VCaP (cell line): ENCODE data around the gene GNB3.

ENCODE experiments used
- H3K27ac ChIP-seq: fragments of 450-650 bp; 2 replicates; pipeline ENCODE4 v1.5.1; 2017
- CTCF ChIP-seq: fragments of 450-650 bp; conservative IDR thresholded peaks from 2 replicates; pipeline ENCODE4 v1.5.1; 2017; ENCODE audit warnings: mild to moderate bottlenecking, moderate library complexity

Gene GNB3

DNA sequence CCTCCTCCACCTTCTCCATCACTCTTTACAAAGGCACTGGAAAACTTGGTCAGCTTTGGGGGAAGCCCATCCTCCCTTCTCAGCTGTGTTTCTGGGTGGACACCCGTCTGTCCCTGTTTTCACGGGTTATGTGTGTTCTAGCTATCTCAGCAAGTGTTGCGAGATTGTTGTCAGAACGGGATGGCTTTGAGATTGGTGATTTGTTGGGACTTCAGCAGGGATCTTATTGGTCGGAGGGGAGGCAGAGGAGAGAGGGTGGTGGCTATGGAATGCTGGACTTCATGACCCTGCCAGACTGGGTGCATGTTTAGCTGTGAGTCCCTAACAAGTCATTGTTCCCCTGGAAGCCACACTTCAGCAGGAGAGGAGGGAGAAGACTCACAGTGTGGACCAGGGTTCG, 13.3 kb downstream of the GNB3 start:
- peak overlapping the region; percentile 87 for H3K27ac ChIP-seq
- no peak for TF ChIP-seq CTCF

DNA sequence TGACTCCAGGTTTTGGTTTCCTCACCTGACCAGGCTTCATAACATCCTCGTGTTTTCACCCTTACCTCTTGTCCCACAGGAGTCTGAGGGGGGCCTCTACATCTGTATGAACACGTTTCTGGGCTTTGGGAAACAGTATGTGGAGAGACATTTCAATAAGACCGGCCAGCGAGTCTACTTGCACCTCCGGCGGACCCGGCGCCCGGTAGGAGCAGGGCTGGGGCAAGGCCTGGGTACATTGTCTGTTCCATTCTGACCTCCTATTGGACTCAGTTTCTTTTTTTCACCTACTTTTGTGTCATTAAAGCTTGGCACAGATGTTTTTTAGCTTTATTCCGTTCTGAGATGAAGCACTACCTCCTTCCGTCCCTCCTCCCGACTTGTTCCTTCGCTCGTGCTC, 14.6 kb downstream of the GNB3 start:
- TF ChIP-seq CTCF: no peak
- no peak overlapping the region for H3K27ac ChIP-seq

- no peak overlapping the region for H3K27ac ChIP-seq
- TF ChIP-seq CTCF: no peak
These were observed 18.1 kb downstream of the GNB3 start for GRCh38 chr12:6858799-6859198.

DNA sequence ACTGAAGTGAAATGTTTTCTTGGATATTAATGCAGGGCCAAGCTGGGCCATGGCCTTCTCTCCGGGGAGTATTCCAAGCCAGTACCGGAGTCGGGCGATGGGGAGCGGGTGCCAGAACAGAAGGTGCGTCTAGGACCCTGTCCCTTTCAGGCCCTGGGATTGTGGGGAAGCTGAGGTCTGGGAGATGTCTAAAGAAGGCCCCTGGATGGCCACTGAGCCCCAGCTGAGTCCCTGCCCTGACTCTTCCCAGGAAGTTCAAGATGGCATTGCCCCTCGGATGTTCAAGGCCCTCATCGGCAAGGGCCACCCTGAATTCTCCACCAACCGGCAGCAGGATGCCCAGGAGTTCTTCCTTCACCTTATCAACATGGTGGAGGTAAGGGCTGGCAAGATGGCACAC, 19.4 kb downstream of the GNB3 start:
- no peak overlapping the region for H3K27ac ChIP-seq
- no peak for TF ChIP-seq CTCF

DNA sequence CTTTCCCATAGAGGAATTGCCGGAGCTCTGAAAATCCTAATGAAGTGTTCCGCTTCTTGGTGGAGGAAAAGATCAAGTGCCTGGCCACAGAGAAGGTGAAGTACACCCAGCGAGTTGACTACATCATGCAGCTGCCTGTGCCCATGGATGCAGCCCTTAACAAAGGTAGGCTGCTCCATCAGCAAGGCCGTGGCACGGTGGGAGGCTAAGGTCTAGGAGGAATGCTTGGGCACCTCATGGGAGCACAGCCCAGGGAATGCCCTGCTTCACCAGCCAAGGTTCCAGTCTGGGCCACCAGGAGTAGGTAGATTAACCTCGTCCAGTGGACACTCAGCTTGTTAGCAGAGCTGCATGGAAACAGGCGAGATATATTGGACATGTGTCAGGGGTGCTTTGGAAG, 20.2 kb downstream of the GNB3 start:
- no peak overlapping the region for H3K27ac ChIP-seq
- TF ChIP-seq CTCF: no peak

DNA sequence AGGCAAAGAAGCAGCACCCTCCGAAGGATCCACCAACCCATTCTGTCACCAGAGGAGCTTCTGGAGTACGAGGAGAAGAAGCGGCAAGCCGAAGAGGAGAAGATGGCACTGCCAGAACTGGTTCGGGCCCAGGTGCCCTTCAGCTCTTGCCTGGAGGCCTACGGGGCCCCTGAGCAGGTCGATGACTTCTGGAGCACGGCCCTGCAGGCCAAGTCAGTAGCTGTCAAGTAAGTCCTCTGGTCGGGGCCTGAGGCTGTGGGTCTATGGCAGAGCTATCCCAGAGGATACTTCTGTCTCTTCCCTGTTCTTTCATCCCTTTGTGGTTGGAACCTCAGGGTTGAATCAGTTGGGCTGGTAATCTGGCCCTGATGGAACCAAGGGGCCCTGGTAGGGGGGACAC, 20.7 kb downstream of the GNB3 start:
- H3K27ac ChIP-seq: no peak overlapping the region
- no peak for TF ChIP-seq CTCF

GRCh38 chr12:6863033-6863432, 22.3 kb downstream of the GNB3 start:
- H3K27ac ChIP-seq: no peak overlapping the region
- no peak for TF ChIP-seq CTCF
